ENCODE results near the gene EXOC6.

DNA sequence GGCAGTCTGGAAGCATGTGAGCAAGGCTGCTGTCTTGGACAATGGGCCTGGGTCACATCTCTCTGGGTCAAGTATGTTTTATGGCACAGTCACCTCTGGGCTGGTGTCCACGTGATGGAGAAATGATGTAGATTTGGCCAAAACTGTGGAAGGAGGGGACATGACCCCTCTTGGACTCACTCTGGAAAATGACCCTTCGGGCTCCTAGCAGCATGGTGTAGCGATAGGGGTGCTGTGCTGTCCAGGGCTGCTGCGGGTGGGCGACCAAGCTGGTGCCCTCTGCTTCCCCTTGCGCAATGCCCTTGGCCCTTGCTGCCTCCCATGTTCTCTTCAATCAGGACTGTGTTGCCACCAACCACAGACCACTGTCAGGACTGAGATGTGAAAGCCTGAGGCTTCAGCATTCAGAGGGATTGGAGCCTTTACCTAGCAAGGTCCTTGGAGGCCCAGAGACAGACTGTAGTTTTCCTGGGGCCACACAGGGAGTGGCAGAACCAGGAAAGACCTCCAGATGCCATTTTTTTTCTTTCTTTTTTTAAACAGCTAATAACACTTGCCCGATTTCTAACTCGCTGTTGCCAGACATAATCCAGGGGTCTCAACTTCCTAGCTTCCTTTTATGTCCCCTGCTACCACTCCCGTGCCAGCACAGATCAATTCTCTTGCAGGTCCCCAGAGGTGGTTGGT lies 231.5 kb downstream of the EXOC6 start:
- TF ChIP-seq, protein P1, sequence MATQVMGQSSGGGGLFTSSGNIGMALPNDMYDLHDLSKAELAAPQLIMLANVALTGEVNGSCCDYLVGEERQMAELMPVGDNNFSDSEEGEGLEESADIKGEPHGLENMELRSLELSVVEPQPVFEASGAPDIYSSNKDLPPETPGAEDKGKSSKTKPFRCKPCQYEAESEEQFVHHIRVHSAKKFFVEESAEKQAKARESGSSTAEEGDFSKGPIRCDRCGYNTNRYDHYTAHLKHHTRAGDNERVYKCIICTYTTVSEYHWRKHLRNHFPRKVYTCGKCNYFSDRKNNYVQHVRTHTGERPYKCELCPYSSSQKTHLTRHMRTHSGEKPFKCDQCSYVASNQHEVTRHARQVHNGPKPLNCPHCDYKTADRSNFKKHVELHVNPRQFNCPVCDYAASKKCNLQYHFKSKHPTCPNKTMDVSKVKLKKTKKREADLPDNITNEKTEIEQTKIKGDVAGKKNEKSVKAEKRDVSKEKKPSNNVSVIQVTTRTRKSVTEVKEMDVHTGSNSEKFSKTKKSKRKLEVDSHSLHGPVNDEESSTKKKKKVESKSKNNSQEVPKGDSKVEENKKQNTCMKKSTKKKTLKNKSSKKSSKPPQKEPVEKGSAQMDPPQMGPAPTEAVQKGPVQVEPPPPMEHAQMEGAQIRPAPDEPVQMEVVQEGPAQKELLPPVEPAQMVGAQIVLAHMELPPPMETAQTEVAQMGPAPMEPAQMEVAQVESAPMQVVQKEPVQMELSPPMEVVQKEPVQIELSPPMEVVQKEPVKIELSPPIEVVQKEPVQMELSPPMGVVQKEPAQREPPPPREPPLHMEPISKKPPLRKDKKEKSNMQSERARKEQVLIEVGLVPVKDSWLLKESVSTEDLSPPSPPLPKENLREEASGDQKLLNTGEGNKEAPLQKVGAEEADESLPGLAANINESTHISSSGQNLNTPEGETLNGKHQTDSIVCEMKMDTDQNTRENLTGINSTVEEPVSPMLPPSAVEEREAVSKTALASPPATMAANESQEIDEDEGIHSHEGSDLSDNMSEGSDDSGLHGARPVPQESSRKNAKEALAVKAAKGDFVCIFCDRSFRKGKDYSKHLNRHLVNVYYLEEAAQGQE (IDR thresholded peaks at IDR 0.05; ENCODE audit: low read depth, low read length), result no peak
- TF ChIP-seq CTCF (IDR thresholded peaks at IDR 0.05 in 2 of 3, conservative IDR thresholded peaks at IDR 0.05 in 1 of 3; ENCODE audit: control insufficient read depth in 2 of 3, extremely low read depth in 1 of 3, insufficient read depth in 1 of 3, low read depth in 3 of 3, low read length in 3 of 3) (no peak), SUZ12 (IDR thresholded peaks at IDR 0.05; ENCODE audit: unreplicated experiment) (no peak), MYC (IDR thresholded peaks at IDR 0.05; ENCODE audit: insufficient read depth, insufficient read length, insufficient replicate concordance, low read length, severe bottlenecking) (no peak), ZSCAN29 (IDR thresholded peaks at IDR 0.05) (no peak), FOS (IDR thresholded peaks at IDR 0.05; ENCODE audit: borderline replicate concordance, extremely low read depth, insufficient read length) (no peak), KDM1A (IDR thresholded peaks at IDR 0.05; ENCODE audit: borderline replicate concordance) (no peak), SIN3A (IDR thresholded peaks at IDR 0.05; ENCODE audit: low read depth, low read length) (no peak), HCFC1 (IDR thresholded peaks at IDR 0.05; ENCODE audit: low read length) (no peak), ZNF384 (IDR thresholded peaks at IDR 0.05; ENCODE audit: borderline replicate concordance, low read depth, low read length) (no peak)
